ENCODE measurements around the gene TNFAIP3.

DNA sequence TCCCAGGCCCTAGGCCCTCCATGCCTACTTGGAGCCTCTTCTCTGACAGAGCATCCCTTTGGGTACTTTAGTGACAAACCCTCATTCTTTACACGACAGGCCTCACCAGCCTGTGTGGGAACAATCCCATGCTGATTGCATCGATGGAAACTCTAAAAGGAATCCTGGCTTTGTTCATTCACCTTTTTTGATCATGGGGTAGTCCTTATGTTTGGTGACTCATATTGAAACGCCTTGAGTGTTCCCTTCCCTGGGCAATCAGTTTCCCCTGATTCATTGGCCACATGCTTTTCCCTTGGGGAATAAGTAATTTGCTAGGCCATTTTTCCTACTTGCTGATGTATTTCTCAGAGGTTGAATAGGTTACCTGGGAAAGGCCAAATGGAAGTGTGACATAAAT is 14.7 kb upstream of the TNFAIP3 start:
- TF ChIP-seq EZH2 (IDR thresholded peaks at IDR 0.05) (no peak), POLR2AphosphoS5 (IDR thresholded peaks at IDR 0.05; ENCODE audit: borderline replicate concordance, low read depth, low read length) (no peak)
